ENCODE measurements around the gene ABTB1.

GRCh38 chr3:127630811-127631714, 41.7 kb upstream of the ABTB1 start:
- TF ChIP-seq, protein P1, sequence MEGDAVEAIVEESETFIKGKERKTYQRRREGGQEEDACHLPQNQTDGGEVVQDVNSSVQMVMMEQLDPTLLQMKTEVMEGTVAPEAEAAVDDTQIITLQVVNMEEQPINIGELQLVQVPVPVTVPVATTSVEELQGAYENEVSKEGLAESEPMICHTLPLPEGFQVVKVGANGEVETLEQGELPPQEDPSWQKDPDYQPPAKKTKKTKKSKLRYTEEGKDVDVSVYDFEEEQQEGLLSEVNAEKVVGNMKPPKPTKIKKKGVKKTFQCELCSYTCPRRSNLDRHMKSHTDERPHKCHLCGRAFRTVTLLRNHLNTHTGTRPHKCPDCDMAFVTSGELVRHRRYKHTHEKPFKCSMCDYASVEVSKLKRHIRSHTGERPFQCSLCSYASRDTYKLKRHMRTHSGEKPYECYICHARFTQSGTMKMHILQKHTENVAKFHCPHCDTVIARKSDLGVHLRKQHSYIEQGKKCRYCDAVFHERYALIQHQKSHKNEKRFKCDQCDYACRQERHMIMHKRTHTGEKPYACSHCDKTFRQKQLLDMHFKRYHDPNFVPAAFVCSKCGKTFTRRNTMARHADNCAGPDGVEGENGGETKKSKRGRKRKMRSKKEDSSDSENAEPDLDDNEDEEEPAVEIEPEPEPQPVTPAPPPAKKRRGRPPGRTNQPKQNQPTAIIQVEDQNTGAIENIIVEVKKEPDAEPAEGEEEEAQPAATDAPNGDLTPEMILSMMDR (IDR thresholded peaks at IDR 0.05) = no peak
- TF ChIP-seq POLR2AphosphoS5 (IDR thresholded peaks at IDR 0.05; ENCODE audit: low read depth, low read length) = no peak

Data from Panc1 (cell line).